Esophagus muscularis mucosa (tissue), 3 donors: ENCODE measurements around the gene ABTB2.

Source experiments
- POLR2A ChIP-seq: fragments of 450-650 bp; IDR thresholded peaks from one replicate; pipeline ENCODE4 v1.6.1; 2017; ENCODE audit warnings: antibody characterized with exemption, moderate library complexity, mild to moderate bottlenecking, low read depth
- TF ChIP-seq, protein P1 (sequence below), 3 experiments: fragments of 200-600 bp in 2 of 3; fragments of 450-650 bp in 1 of 3; sonication (generic) in 2 of 3; IDR thresholded peaks; one replicate each; pipeline ENCODE4 v1.5.1; 2017 to 2019; ENCODE audit warnings: antibody characterized with exemption in 3 of 3, mild to moderate bottlenecking in 2 of 3, moderate library complexity in 1 of 3

DNA sequence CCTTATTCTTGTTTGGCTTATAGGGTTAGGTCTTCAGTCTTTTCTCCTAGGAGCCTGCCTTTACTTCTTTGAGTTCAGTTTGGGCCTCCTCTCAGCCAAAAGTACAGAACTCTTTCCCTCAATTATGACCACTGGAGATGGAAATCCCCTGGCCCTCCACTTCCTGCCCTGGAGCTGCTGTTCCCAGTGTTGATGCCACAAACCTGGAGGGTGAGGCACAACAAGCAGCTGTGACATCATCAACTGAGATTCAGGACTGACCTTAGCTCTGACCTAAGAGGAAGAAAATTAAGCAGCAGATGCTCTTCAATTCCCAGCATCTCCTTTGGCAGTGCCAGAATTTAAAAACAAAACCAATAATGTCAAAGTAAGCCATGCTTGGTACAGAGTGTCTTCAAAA is 3.0 kb downstream of the ABTB2 start:
- TF ChIP-seq POLR2A = no peak
- TF ChIP-seq, protein P1, sequence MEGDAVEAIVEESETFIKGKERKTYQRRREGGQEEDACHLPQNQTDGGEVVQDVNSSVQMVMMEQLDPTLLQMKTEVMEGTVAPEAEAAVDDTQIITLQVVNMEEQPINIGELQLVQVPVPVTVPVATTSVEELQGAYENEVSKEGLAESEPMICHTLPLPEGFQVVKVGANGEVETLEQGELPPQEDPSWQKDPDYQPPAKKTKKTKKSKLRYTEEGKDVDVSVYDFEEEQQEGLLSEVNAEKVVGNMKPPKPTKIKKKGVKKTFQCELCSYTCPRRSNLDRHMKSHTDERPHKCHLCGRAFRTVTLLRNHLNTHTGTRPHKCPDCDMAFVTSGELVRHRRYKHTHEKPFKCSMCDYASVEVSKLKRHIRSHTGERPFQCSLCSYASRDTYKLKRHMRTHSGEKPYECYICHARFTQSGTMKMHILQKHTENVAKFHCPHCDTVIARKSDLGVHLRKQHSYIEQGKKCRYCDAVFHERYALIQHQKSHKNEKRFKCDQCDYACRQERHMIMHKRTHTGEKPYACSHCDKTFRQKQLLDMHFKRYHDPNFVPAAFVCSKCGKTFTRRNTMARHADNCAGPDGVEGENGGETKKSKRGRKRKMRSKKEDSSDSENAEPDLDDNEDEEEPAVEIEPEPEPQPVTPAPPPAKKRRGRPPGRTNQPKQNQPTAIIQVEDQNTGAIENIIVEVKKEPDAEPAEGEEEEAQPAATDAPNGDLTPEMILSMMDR (IDR thresholded peaks at IDR 0.05) = no peak
